Measurements from ENCODE around the gene RGPD4.
"Not testable (repeated sequence)": the region's sequence is repeated elsewhere in the genome, so short reads cannot be mapped to it uniquely, and the experiment has no call there.

RGPD4 gene

GRCh38 chr2:107817378-107817777 lies 9.3 kb upstream of the RGPD4 start:
- Histone ChIP-seq H3K4me3 (ENCODE audit: low read length) (no peak overlapping the region), H3K27me3 (ENCODE audit: low read depth, low read length) (no peaks in the 10 kb centered on the region), H3K36me3 (replicated peaks; ENCODE audit: low read depth, low read length) (no peaks in the 10 kb centered on the region), H3K9ac (ENCODE audit: low read length) (no peak overlapping the region), H3K9me3 (ENCODE audit: insufficient read depth, low read length) (no peaks in the 10 kb centered on the region), H3K27ac (ENCODE audit: low read length) (no peak overlapping the region), H3K79me2 (ENCODE audit: low read length) (no peaks in the 10 kb centered on the region), H4K20me1 (ENCODE audit: insufficient read depth, low read length) (no peaks in the 10 kb centered on the region), H3K4me2 (ENCODE audit: low read length) (no peak overlapping the region), H2AFZ (ENCODE audit: low read depth, low read length) (no peak overlapping the region), H3K4me1 (ENCODE audit: low read length) (no peaks in the 10 kb centered on the region)
- TF ChIP-seq CTCF (IDR thresholded peaks at IDR 0.05; ENCODE audit: low read depth, low read length) (no peak), EZH2phosphoT487 (IDR thresholded peaks at IDR 0.05; ENCODE audit: low read depth) (no peak)

- no peaks in the 10 kb centered on the region for H3K36me3 ChIP-seq (replicated peaks; ENCODE audit: low read depth, low read length)
- no peaks in the 10 kb centered on the region for H3K27me3 ChIP-seq (ENCODE audit: low read depth, low read length)
- H3K27ac ChIP-seq (ENCODE audit: low read length) = no peak overlapping the region
- no peaks in the 10 kb centered on the region for H3K9me3 ChIP-seq (ENCODE audit: insufficient read depth, low read length)
- no peak overlapping the region for H3K9ac ChIP-seq (ENCODE audit: low read length)
- no peaks in the 10 kb centered on the region for H3K4me1 ChIP-seq (ENCODE audit: low read length)
- TF ChIP-seq EZH2phosphoT487 (IDR thresholded peaks at IDR 0.05; ENCODE audit: low read depth) = no peak
- no peak overlapping the region for H3K4me3 ChIP-seq (ENCODE audit: low read length)
- H4K20me1 ChIP-seq (ENCODE audit: insufficient read depth, low read length) = no peaks in the 10 kb centered on the region
- no peak overlapping the region for H2AFZ ChIP-seq (ENCODE audit: low read depth, low read length)
- H3K4me2 ChIP-seq (ENCODE audit: low read length) = no peak overlapping the region
- no peaks in the 10 kb centered on the region for H3K79me2 ChIP-seq (ENCODE audit: low read length)
Measured at GRCh38 chr2:107822302-107822701, 4.4 kb upstream of the RGPD4 start.

GRCh38 chr2:107824451-107825205 lies 2.1 kb upstream of the RGPD4 start:
- no peaks in the 10 kb centered on the region for H4K20me1 ChIP-seq (ENCODE audit: insufficient read depth, low read length)
- H2AFZ ChIP-seq (ENCODE audit: low read depth, low read length) = no peak overlapping the region
- H3K27me3 ChIP-seq (ENCODE audit: low read depth, low read length) = no peaks in the 10 kb centered on the region
- no peak overlapping the region for H3K4me3 ChIP-seq (ENCODE audit: low read length)
- H3K4me2 ChIP-seq (ENCODE audit: low read length) = no peak overlapping the region
- no peak overlapping the region for H3K9ac ChIP-seq (ENCODE audit: low read length)
- H3K4me1 ChIP-seq (ENCODE audit: low read length) = no peaks in the 10 kb centered on the region
- no peak overlapping the region for H3K27ac ChIP-seq (ENCODE audit: low read length)
- no peaks in the 10 kb centered on the region for H3K79me2 ChIP-seq (ENCODE audit: low read length)
- no peaks in the 10 kb centered on the region for H3K9me3 ChIP-seq (ENCODE audit: insufficient read depth, low read length)
- no peak for TF ChIP-seq EZH2phosphoT487 (IDR thresholded peaks at IDR 0.05; ENCODE audit: low read depth)
- no peak for TF ChIP-seq CTCF (IDR thresholded peaks at IDR 0.05; ENCODE audit: low read depth, low read length)
- H3K36me3 ChIP-seq (replicated peaks; ENCODE audit: low read depth, low read length) = no peaks in the 10 kb centered on the region

- Histone ChIP-seq H3K4me2 (ENCODE audit: low read length) (no peak overlapping the region), H4K20me1 (ENCODE audit: insufficient read depth, low read length) (no peaks in the 10 kb centered on the region), H3K36me3 (replicated peaks; ENCODE audit: low read depth, low read length) (no peaks in the 10 kb centered on the region), H3K4me1 (ENCODE audit: low read length) (no peaks in the 10 kb centered on the region), H3K27me3 (ENCODE audit: low read depth, low read length) (no peaks in the 10 kb centered on the region), H3K4me3 (ENCODE audit: low read length) (no peak overlapping the region), H2AFZ (ENCODE audit: low read depth, low read length) (no peak overlapping the region), H3K9ac (ENCODE audit: low read length) (no peak overlapping the region), H3K79me2 (ENCODE audit: low read length) (no peaks in the 10 kb centered on the region), H3K27ac (ENCODE audit: low read length) (no peak overlapping the region), H3K9me3 (ENCODE audit: insufficient read depth, low read length) (no peaks in the 10 kb centered on the region)
- TF ChIP-seq CTCF (IDR thresholded peaks at IDR 0.05; ENCODE audit: low read depth, low read length) (no peak), EZH2phosphoT487 (IDR thresholded peaks at IDR 0.05; ENCODE audit: low read depth) (no peak)
Measured at GRCh38 chr2:107825206-107825563, 1.5 kb upstream of the RGPD4 start.

GRCh38 chr2:107829514-107829913 lies 2.8 kb downstream of the RGPD4 start:
- not testable (repeated sequence) for H3K36me3 ChIP-seq (replicated peaks; ENCODE audit: low read depth, low read length); H3K4me2 ChIP-seq (ENCODE audit: low read length); H3K9ac ChIP-seq (ENCODE audit: low read length); H4K20me1 ChIP-seq (ENCODE audit: insufficient read depth, low read length); H3K27me3 ChIP-seq (ENCODE audit: low read depth, low read length); H2AFZ ChIP-seq (ENCODE audit: low read depth, low read length); H3K9me3 ChIP-seq (ENCODE audit: insufficient read depth, low read length); H3K27ac ChIP-seq (ENCODE audit: low read length); H3K4me1 ChIP-seq (ENCODE audit: low read length); H3K4me3 ChIP-seq (ENCODE audit: low read length); H3K79me2 ChIP-seq (ENCODE audit: low read length)

- H3K27ac ChIP-seq (ENCODE audit: low read length); H2AFZ ChIP-seq (ENCODE audit: low read depth, low read length); H4K20me1 ChIP-seq (ENCODE audit: insufficient read depth, low read length); H3K4me3 ChIP-seq (ENCODE audit: low read length); H3K9me3 ChIP-seq (ENCODE audit: insufficient read depth, low read length); H3K9ac ChIP-seq (ENCODE audit: low read length); H3K4me1 ChIP-seq (ENCODE audit: low read length); H3K4me2 ChIP-seq (ENCODE audit: low read length); H3K27me3 ChIP-seq (ENCODE audit: low read depth, low read length); H3K79me2 ChIP-seq (ENCODE audit: low read length); H3K36me3 ChIP-seq (replicated peaks; ENCODE audit: low read depth, low read length): not testable (repeated sequence)
Measured at GRCh38 chr2:107833152-107833551, 6.5 kb downstream of the RGPD4 start.

GRCh38 chr2:107833618-107834017 lies 6.9 kb downstream of the RGPD4 start:
- not testable (repeated sequence) for H3K4me2 ChIP-seq (ENCODE audit: low read length); H3K36me3 ChIP-seq (replicated peaks; ENCODE audit: low read depth, low read length); H3K4me3 ChIP-seq (ENCODE audit: low read length); H3K27me3 ChIP-seq (ENCODE audit: low read depth, low read length); H3K79me2 ChIP-seq (ENCODE audit: low read length); H3K9ac ChIP-seq (ENCODE audit: low read length); H2AFZ ChIP-seq (ENCODE audit: low read depth, low read length); H3K9me3 ChIP-seq (ENCODE audit: insufficient read depth, low read length); H3K4me1 ChIP-seq (ENCODE audit: low read length); H3K27ac ChIP-seq (ENCODE audit: low read length); H4K20me1 ChIP-seq (ENCODE audit: insufficient read depth, low read length)
